DOHH2 (cell line): ENCODE results near the gene ARHGEF4.

Experiments
- CTCF ChIP-seq: fragments of 200-600 bp; sonication (generic); IDR thresholded peaks from one replicate; pipeline ENCODE4 v1.5.1; 2014; ENCODE audit warnings: antibody characterized with exemption, mild to moderate bottlenecking, low read depth, low read length; ENCODE audit not compliant: poor library complexity, severe bottlenecking
- EZH2phosphoT487 ChIP-seq: fragments of 200-600 bp; sonication (generic); IDR thresholded peaks from 2 replicates; pipeline ENCODE4 v1.6.1; 2017; ENCODE audit warnings: borderline replicate concordance, mild to moderate bottlenecking, antibody characterized with exemption, low read length, moderate library complexity, mixed read lengths

- TF ChIP-seq CTCF, result no peak
- no peak for TF ChIP-seq EZH2phosphoT487
Measured at GRCh38 chr2:130834091-130834930, 2.4 kb upstream of the ARHGEF4 start.
